HG03025 (cell line): ENCODE data around the gene LAPTM4A.
"Not testable (repeated sequence)": the region's sequence is repeated elsewhere in the genome, so short reads cannot be mapped to it uniquely, and the experiment has no call there.

Source experiments
- ATAC-seq: cut with Tn5 transposase; IDR thresholded peaks from one replicate; pipeline ENCODE4 v1.9.1; 2021; ENCODE audit warnings: mild to moderate bottlenecking, moderate library complexity; ENCODE audit not compliant: unreplicated experiment, low FRiP score

LAPTM4A gene

GRCh38 chr2:20051532-20052228, at the start of gene LAPTM4A:
Gene LAPTM4A, minus strand, starts transcription at chr2:20051628. Its CDS starts 108 bp downstream, at chr2:20051520.
- peak; percentile 99 for ATAC-seq

DNA sequence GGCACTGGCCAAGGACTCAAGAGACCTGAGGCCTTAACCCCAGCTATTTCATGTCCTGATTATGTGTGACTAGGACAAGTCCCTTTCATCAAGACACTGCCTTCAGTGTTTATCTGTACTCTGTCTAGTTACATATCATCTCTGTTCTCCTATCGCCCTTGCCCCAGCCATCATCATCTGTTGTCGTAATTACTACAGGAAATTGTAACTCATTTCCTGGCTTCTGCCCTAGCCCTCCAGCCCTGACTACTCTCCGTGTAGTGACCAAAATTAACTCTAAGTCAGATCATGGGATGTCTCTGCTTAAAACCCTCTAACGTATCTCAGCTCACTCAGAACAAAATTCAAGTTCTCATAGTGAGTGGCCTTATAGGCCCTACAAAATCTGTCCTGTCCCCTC, 49.3 kb upstream of the LAPTM4A start:
- ATAC-seq: no peak

DNA sequence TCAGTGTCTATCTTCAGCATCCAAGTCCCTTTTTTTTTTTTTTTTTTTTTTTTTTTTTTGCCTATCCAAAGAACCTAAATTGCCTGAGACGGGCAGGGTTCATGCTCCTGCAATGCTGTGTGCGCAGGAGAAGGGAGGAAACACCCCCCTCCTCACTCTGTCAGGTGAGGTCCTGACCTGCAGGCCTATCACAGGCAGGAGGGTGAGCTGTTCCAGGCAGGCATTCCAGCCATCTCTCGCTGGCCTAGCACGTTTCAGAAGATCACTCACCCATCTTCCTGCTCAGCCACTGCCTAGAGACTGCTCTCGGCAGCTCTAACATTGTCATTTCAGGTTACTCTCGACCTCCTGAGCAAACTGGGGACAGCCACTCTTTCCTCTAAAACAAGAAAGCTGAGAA, 48.4 kb upstream of the LAPTM4A start:
- ATAC-seq: no peak

GRCh38 chr2:20097889-20098714, 46.7 kb upstream of the LAPTM4A start:
- ATAC-seq: peak; percentile 80

- no peak for ATAC-seq
These were observed 44.0 kb upstream of the LAPTM4A start for GRCh38 chr2:20095469-20095868.

- ATAC-seq: no peak
These were observed 43.5 kb upstream of the LAPTM4A start for GRCh38 chr2:20094955-20095354.

DNA sequence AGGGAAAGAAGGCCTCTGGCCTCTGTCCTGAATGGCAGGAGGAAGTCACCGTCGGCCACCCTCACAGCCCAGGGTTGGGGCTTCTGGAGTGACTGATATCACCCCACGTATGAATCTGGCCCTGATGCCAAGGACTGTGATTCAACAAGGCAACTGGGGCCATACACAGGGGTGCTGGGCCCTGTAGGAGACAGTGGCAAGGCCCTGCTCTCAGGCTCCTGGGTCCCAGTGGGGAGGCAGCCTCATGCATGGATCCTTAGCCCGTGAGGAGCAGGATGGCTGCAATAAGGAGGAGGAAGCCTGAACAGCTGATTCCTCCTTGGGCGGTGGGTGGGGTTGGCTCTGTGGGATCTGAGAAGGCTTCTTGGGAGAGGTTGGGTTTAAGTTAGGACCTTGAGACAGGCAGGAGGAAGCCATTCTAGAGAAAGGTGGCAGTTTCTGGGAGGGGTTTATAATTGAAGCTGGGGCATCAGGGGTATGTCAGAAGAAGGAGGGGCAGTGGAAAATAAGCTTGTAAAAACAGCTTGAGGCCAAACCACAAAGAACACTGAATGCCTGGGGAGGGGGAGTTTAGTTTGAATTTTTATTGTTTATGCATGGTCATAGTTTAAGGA, 42.8 kb upstream of the LAPTM4A start:
- ATAC-seq: no peak

- ATAC-seq: no peak
These were observed 42.1 kb upstream of the LAPTM4A start for GRCh38 chr2:20093263-20094141.

DNA sequence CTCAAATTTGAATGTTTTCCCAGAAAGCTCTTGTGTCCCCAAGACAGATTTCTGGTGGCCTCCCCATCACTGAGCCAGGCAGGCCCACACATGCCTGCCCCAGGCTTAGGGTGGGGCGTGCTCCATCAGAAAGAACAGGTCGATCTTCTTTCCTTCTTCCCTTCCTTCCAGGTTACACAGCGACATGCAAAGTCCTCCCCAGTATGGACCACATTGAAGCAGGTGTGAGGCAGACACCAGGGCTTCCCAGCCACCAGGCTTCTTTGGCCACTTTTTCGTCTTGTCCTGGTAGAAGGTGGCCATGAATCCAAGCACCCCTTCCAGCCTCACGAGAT, 41.4 kb upstream of the LAPTM4A start:
- no peak for ATAC-seq

DNA sequence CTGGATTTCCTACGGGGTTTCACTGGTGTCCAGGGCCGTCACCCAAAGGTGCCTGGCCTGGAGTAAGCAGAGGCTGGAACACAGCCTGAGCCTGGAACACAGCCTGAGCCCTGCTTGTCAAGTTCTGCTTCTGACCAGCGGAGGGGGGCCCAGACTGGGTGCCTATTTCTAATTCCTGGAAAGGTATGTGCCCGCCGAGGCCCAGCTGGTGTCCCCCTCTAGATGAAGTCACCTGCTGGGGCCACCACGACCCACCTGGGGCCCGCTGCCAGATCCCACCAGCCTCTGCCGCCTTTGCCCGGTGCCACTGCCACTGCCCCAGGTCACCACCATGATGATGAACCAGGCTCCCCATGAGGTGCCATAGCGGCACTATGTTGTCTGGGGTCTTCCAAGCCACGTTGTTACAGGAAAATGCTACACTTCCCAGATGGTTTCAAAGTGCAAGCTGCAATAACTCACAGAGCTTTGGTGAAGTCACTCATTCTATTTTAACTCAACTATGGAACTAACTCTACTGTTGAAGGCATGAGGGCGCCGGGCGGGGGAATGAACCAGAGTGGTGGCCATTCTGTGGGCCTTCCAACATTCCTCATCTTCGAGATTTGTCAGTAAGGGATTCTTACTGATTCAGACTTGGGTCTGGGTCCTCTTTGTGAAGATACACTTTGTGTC, 40.9 kb upstream of the LAPTM4A start:
- ATAC-seq: no peak

- no peak for ATAC-seq
These were observed 40.0 kb upstream of the LAPTM4A start for GRCh38 chr2:20091305-20091991.

- ATAC-seq: no peak
These were observed 38.5 kb upstream of the LAPTM4A start for GRCh38 chr2:20089715-20090464.

GRCh38 chr2:20085909-20086308, 34.5 kb upstream of the LAPTM4A start:
- not testable (repeated sequence) for ATAC-seq

DNA sequence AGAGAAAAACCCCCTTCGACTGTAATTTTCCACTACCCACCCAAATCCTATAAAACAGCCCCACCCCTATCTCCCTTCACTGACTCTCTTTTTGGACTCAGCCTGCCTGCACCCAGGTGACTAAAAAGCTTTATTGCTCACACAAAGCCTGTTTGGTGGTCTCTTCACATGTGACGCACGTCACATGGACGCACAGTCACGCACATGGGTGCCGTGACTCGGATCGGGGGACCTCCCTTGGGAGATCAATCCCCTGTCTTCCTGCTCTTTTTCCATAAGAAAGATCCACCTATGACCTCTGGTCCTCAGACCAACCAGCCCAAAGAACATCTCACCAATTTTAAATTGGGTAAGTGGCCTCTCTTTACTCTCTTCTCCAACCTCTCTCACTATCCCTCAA, 31.4 kb upstream of the LAPTM4A start:
- ATAC-seq: not testable (repeated sequence)

- no peak for ATAC-seq
These were observed 30.4 kb upstream of the LAPTM4A start for GRCh38 chr2:20081841-20082240.

DNA sequence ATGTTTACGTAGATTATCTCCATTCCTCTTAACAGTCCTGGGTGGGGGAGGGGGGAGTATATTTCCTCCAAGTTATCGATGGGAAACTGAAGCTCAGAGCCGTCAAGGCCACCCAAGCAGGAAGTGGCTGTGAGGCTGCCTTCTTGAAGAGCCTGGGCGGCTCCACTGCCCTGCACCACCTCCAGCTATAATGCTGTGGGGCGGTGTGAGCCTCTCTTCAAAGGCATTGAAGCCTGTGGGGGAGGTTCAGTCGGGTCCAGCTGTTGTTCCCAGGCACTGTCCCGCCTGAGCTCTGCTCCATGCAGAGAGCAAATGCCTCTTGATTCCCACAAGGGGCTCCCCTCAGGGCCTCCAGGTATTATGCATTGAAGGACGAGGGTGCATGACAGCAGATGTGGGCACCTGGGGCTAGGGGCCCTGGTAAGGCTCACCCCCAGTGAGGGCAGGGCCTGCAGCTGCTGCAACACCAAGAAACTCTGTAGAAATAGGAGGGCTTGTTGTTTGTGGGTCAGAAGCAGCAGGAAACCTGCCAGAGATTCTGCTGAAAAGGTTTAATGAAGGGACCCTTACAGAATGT, 29.5 kb upstream of the LAPTM4A start:
- no peak for ATAC-seq

DNA sequence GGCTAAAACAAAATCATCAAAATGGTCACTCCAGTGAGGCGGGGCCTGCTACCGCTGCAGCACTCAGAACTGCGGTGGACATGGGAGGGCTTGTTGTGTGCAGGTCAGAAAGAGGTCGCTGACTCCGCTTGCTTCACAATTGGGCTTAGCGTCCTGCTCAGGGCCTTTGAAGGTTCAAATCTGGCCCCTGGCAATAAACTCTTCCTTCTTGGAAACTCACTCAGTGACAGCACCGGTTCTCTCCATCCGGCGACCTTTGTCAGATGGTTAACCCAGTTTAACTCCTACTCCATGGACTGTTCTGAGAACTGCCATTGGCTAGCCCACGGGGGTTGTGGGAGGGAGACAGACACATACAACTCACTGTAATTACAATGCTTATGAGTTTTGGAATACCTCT, 29.0 kb upstream of the LAPTM4A start:
- no peak for ATAC-seq

DNA sequence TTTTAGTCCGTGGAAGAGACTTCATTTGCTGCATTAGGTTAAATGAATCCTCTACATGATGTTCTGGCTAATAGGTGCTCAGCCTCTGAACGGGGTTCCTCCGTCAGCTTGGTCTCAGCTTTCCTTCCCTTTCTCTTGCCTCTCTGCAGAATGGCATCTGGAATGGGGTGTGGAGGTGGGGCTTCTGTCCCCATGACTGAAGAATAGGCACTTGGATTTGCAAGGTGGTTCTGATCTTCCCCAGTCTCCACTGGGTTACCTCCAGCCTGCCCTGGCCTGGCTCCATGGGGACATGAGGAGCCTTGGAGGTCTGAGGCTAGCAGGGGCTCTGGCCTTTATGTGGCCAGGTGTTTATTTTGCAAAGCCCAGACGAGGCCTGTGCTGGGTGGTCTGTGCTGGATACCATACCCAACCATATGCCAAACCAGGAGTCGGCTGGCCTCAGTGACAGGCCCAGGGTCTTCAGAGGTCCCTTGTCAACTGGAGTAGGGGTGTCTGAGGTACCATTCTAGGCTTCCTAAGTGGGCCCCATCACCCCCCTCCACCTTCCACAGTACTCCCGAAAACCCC, 28.2 kb upstream of the LAPTM4A start:
- no peak for ATAC-seq
